ENCODE results near the gene PTAR1.
A peak's percentile ranks its signal among the peaks of the same experiment; 100 is the strongest.
"Not testable (repeated sequence)": the region's sequence is repeated elsewhere in the genome, so short reads cannot be mapped to it uniquely, and the experiment has no call there.

Gene PTAR1, protein sequence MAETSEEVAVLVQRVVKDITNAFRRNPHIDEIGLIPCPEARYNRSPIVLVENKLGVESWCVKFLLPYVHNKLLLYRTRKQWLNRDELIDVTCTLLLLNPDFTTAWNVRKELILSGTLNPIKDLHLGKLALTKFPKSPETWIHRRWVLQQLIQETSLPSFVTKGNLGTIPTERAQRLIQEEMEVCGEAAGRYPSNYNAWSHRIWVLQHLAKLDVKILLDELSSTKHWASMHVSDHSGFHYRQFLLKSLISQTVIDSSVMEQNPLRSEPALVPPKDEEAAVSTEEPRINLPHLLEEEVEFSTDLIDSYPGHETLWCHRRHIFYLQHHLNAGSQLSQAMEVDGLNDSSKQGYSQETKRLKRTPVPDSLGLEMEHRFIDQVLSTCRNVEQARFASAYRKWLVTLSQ

GRCh38 chr9:69759421-69760277, at the start of gene PTAR1:
PTAR1 (minus strand) TSS chr9:69760011; CDS start chr9:69759938, 73 bp downstream.
- DNase-seq, result peak; percentile 69

GRCh38 chr9:69809304-69809863, 49.6 kb upstream of the PTAR1 start:
- DNase-seq, result no peak

DNA sequence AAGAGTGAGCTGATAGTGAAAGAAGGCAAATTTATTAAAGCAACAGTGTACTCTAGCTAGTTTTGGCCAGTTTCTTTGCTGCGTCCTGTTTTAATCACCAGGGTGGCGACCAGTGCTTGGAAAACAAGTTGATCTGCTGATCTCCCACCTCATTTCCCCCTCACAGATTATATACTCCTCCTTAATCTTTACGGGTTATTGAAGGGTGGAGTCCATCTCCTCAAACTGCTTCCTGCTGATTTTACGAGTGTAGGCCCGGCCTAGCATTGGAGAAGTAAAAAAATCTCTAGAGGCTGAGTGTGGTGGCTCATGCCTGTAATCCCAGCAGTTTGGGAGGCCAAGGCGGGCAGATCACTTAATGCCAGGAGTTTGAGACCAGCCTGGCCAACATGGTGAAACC, 46.8 kb upstream of the PTAR1 start:
- no peak for DNase-seq

DNA sequence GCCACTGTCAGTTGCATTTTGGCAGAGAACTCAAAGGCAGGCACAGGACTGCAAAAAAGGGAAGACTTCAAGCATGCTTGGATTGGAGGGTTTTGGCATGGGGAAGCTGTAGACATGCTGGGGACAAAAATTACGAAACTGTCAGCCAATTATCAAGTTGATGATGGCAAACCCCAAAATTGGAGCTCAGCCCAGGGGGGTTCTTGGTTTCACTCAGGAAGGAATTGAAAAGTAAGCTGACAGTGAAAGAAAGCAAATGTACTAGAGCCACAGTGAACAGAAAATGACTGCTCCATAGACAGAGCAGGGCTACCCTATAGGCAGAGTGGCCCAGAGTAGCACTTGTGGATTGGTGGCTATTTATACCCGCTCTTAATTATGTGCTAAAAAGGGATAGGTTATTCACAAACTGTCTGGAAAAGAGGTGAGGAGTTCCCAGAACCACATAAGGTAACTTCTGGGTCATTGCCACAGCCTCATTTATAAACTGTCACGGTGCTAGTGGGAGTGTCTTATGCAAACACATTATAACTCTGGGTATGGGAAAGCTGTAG, 46.2 kb upstream of the PTAR1 start:
- no peak for DNase-seq

DNA sequence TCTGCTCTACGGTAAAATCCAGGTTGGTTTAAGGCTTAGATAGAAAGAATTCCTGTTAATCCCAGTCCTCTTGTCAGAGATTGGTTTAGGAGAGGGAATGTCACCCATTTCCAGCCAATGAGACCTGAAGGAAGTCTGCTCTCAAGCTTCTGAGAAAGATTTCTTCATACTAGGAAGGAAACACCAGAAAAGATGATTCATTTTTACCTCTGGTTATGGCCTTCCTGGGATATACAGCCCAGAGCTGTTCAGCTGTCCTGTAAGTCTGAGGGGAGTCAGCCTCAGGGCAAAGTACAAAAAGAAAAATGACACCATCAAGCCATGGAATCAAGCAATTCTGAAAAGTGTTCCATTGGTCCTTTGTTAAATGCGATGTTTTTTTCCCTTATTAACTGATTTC, 42.2 kb upstream of the PTAR1 start:
- DNase-seq, result no peak

- DNase-seq, result not testable (repeated sequence)
These were observed 40.2 kb upstream of the PTAR1 start for GRCh38 chr9:69800027-69800426.

DNA sequence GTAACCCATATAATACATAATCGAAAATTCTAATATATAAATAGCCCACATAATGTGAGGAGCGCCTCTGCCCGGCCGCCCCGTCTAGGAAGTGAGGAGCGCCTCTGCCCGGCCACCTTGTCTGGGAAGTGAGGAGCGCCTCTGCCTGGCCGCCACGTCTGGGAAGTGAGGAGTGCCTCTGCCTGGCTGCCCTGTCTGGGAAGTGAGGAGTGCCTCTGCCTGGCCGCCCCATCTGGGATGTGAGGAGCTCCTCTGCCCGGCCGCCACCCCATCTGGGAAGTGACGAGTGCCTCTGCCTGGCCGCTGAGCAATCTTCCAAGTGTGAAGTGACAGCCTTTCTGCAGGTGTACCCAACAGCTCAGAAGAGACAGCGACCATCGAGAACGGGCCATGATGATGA, 39.7 kb upstream of the PTAR1 start:
- not testable (repeated sequence) for DNase-seq

DNA sequence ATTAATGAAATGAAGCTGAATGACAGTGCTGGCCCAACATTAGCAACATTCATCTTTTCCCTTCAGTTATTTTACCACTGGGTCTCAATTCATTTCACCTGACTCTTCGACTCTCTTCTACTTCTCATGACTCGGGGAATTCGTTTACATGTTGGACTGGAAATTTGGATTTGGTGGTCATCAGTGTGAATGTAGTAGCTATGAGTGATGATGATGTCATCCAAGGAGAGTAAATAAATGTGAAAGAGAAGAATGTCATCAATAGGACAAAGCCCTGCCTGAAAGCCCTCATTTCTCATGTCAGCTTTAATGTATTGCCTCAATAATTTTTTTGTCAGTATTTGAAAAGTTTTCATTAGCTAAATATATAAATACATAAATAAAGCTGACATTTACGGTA, 38.9 kb upstream of the PTAR1 start:
- no peak for DNase-seq

- no peak for DNase-seq
These were observed 37.9 kb upstream of the PTAR1 start for GRCh38 chr9:69797675-69798074.

DNA sequence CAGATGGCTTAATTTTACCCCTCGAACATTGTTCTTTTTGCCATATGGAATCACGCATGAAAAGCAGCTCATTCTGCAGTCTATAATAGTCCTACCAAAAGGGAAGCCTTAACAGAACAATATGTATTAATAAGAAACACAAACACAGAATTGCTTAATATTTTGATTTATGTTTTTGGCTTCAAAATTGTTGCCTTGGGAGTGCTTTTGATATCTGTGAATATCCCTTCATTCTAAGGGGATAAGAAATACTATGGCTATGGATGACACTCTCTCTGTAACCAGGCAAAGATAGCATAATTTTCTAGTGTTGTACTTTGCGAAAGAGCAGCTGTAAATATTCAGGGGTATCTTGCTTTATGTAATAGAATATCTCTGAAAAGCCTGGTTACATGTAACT, 34.5 kb upstream of the PTAR1 start:
- DNase-seq, result no peak

- DNase-seq, result no peak
These were observed 25.9 kb upstream of the PTAR1 start for GRCh38 chr9:69785757-69786156.

- no peak for DNase-seq
These were observed 13.4 kb upstream of the PTAR1 start for GRCh38 chr9:69773258-69773657.

DNA sequence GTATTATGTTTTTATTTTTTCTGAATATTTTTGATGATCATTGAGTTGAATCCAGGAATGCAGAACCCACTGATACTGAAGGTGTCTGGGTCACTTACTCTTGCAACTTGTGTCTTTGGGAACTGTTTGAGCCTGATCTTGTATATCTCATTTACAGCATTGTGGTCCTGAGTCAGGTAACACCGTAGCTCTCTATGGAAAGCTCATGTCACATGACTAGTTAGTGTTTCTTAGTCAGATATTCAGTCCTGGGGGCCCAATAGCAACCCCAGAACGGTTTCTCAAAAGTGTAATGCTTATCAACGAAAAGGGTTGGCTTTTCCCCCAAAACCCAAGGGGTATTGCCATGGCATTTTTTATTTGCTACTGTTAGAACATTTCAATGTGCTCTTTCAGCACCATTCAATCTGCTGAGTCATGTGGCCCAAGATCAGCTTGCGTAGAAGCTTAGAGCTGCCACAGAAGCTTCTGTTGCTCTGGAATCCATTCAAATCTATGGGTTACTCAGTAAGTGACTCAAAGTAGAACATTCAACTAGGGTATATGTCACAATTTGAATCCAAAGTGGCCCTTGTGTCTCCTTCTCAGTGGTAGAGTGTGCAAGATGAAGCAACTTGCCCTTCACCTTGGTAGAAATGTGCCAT, 12.1 kb upstream of the PTAR1 start:
- DNase-seq, result no peak

- no peak for DNase-seq
These were observed 8.9 kb upstream of the PTAR1 start for GRCh38 chr9:69768716-69769115.

- no peak for DNase-seq
These were observed 8.3 kb upstream of the PTAR1 start for GRCh38 chr9:69768101-69768500.

- not testable (repeated sequence) for DNase-seq
These were observed 4.1 kb upstream of the PTAR1 start for GRCh38 chr9:69763862-69764261.

- DNase-seq, result no peak
These were observed 2.7 kb upstream of the PTAR1 start for GRCh38 chr9:69762527-69762926.

GRCh38 chr9:69760278-69760610, 433 bp upstream of the PTAR1 start:
- DNase-seq, result peak; percentile 53

DNA sequence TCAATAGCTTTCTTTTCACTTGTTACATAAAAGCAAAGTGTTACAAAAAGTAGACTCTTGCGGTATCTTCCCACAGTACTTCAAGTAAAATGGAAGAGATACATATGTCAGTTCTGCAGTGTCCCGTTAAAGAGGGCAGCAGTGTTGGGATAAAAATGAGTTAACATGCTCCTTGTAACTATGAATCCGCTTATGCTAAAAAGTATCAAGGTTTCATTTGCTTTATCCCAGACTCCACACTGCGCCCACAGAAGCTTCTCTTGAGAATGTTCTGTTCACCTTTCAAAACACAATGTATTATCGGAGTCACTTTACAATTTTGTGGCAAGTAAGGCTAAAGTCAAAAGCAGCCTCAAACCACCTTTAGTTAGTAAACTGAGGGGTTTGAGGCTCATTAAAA, 790 bp downstream of the PTAR1 start:
- DNase-seq, result no peak

DNA sequence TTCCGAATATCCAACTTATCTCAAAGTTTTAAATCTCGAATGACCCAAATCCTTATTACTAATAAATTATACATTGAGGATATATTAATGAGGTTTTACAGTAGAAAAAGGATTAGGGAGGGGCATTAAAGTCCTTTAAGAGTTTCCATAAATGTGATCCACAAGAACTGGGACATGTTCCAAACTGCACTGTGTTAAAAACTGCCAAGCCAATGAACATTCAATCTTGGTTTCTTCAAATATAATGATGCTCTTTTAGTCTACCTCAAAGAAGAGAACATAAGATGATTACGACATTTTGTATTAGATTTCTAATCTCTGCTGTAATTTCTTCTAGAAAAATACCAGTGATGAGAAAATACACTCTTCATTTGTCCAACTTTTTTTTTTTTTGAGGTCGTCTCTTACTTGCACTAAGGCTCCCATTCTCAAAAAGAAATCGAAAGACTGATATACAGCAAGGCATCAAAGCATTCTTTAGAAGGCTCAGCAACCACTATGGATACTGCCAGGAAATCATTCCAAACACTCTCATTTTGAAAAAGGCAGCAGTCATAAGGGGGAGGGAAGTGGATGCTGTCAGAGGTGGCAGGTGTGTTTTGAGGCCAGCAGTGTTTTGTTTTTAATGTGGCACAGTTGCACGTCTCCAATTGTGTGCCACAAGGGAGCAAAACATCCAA, 1.7 kb downstream of the PTAR1 start:
- DNase-seq, result no peak

DNA sequence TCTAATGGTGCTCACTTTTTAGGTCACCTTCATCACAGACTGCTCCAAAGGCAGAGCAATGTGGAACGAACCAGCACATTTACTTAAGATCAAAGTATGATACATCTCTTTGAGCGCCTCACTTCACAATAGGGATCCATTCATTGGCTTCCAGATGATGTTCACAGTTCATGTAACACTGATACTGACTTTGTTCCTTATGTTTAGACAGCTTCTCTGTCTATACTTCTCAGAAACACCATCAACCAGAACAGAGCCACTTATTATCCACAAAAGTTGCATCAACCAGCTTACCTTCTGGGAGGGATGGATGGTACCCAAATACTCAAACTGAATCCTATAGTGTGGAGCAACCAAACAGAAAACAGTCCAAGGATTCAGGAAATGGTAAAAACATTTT, 4.6 kb downstream of the PTAR1 start:
- no peak for DNase-seq

DNA sequence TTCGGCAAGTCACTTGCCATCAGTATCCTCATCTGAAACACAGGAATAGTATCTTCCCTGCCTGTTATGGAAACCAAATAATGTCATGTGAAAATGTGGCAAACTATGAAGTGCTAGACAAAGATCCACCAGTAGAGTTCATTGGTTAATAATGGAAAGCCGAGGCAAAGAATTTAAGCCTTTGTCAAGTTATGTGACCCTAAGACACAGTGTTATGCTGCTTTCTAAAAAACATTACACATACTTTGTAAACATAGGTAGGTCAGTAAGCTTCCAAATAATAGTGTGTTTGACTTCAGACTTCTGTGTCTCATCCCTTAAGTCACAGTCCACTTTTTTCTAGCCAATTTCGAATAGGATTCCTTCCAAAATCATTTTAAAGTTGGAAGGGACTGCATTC, 6.0 kb downstream of the PTAR1 start:
- no peak for DNase-seq

DNA sequence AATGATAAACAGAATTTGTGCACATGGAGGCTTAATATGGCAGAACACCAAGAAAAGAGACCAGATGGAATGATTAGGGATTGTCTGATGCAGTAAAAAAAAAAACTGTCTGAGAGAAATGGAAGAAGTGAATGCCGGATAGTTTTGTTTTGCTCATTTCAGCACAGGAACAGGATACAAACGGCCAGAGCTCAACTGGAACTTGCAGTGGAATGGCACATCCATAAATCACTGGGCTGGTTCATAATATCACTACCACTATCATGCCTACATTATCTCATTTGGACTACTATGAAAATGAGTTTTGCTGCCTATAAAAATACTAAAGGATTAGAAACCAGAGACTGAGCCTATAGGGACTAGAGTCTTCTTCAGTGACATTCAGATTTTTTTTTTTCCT, 9.7 kb downstream of the PTAR1 start:
- DNase-seq, result no peak

Measured in GF-D8 (cell line).